Immature natural killer cell (primary cell): ENCODE data around the gene PCNT. TPM values are rescaled to one million over a fixed set of nuclear protein-coding genes. Genes with fewer than 3 reads are reported as not detected.
"Not testable (repeated sequence)": the region's sequence is repeated elsewhere in the genome, so short reads cannot be mapped to it uniquely, and the experiment has no call there.

Source experiments
- DNase-seq, 3 donors: peaks; one replicate each; pipeline ENCODE4 v3.0.0; 2022; ENCODE audit warnings: mixed read lengths in 1 of 3
- H3K27ac Mint-ChIP-seq, 6 donors: one replicate each; pipeline ENCODE4 v1.8.0; 2020; ENCODE audit warnings: mixed read lengths in 6 of 6, mild to moderate bottlenecking in 5 of 6, inconsistent platforms in 4 of 6, moderate library complexity in 3 of 6
- H3K27me3 Mint-ChIP-seq, 3 donors: one replicate each; pipeline ENCODE4 v1.8.0; 2020 to 2021; ENCODE audit warnings: low read depth in 3 of 3, mild to moderate bottlenecking in 3 of 3, mixed read lengths in 3 of 3, moderate library complexity in 3 of 3, inconsistent platforms in 1 of 3
- H3K36me3 Mint-ChIP-seq, 3 donors: one replicate each; pipeline ENCODE4 v1.8.0; 2020; ENCODE audit warnings: mixed read lengths in 3 of 3, inconsistent platforms in 2 of 3, mild to moderate bottlenecking in 2 of 3
- H3K4me1 Mint-ChIP-seq, 2 donors: one replicate each; pipeline ENCODE4 v1.8.0; 2020; ENCODE audit warnings: inconsistent platforms in 2 of 2, mild to moderate bottlenecking in 2 of 2, mixed read lengths in 2 of 2, moderate library complexity in 1 of 2
- H3K4me3 Mint-ChIP-seq, 5 donors: one replicate each; pipeline ENCODE4 v1.8.0; 2020; ENCODE audit warnings: mild to moderate bottlenecking in 5 of 5, mixed read lengths in 5 of 5, inconsistent platforms in 3 of 5, moderate library complexity in 3 of 5
- H3K9me3 Mint-ChIP-seq, 6 donors: one replicate each; pipeline ENCODE4 v1.8.0; 2020; ENCODE audit warnings: mild to moderate bottlenecking in 6 of 6, mixed read lengths in 6 of 6, inconsistent platforms in 4 of 6, moderate library complexity in 3 of 6
- polyA plus RNA-seq, 3 donors: library from polyadenylated mRNA; unstranded; fragments of 300-500 nt; fragmentation: Illumina TruSeq; gene quantifications; one replicate each; pipeline ENCODE4 v1.2.3, GENCODE V29; 2021

Gene PCNT
- polyA plus RNA-seq, 3 donors from 2014 or later, result 2.9 to 47.0 (median 6.5) TPM

DNA sequence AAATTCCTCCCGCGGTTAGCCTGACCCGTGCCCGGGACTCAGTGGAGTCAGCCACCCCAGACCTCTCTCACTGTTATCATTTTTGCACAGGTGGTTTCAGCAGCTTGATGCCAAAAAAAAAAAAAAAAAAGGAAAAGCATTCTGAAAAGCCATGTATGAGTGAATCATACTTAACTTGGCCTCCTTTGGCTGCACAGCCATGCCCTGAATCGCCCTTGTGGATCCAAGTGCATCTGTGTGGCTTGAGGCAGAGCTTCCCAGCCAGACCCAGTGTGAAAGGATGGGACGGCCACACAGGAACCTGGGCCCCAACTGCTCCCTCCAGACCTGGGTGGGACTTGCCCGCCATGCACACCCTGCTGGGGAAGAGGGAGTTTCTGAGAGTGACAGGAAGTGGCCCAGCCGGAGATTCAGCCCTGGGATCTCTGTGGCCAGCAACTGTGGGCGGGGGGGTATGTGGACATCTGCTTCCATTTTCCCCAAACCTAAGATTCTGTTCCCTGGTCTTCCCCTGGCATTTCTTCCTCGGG, 29.2 kb upstream of the PCNT start:
- H3K27me3 Mint-ChIP-seq, result peaks cover 0 to 5% (median 3%) of the 10 kb centered on the region in 3 donors
- H3K27ac Mint-ChIP-seq, result peak overlapping the region in 4 of 6 donors; percentile 22 to 57 (median 28)

DNA sequence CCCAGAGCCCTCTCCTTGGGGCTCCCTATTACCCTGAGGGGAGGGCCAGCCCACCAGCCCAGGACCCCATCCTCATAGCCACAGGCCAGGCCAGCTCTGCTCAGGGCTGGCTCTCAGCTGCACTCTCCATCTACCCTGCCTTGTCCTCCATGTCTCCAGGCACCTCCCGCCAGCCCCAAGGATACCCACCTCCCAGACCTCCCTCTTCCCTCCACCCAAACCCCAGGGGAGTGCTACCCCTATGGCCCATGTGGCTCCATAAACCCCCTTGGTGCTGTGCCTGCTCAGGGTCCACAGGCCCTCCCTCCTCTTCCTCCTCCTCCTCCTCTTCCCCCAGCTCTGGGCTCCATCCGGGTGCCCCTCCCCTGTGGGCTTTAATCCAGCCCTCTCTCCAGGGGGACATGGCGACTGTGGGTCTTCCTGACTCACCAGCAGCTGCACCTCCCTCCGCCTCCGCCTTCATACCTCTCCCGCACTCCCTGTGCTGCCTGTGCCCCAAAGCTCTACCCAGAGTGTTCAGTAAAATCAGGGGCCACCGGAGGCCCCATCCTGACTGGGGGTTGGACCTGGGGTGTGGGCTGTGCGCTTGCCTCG, 28.7 kb upstream of the PCNT start:
- Mint-ChIP-seq H3K9me3 (no peaks in the 10 kb centered on the region), H3K27ac (peak overlapping the region in 3 of 6 donors; percentile 22 to 57 (median 23)), H3K27me3 (peaks cover 0 to 5% (median 3%) of the 10 kb centered on the region in 3 donors), H3K4me3 (no peak overlapping the region), H3K4me1 (peaks cover 8 to 15% of the 10 kb centered on the region in 2 donors), H3K36me3 (peaks cover 0 to 11% (median 9%) of the 10 kb centered on the region in 3 donors)
- DNase-seq, result no peak

More for the DNA sequence above, 29.2 kb upstream of the PCNT start:
- Mint-ChIP-seq H3K9me3 (no peaks in the 10 kb centered on the region), H3K4me1 (peaks cover 8 to 17% of the 10 kb centered on the region in 2 donors), H3K4me3 (no peak overlapping the region), H3K36me3 (peaks cover 0 to 14% (median 11%) of the 10 kb centered on the region in 3 donors)
- DNase-seq, result no peak

DNA sequence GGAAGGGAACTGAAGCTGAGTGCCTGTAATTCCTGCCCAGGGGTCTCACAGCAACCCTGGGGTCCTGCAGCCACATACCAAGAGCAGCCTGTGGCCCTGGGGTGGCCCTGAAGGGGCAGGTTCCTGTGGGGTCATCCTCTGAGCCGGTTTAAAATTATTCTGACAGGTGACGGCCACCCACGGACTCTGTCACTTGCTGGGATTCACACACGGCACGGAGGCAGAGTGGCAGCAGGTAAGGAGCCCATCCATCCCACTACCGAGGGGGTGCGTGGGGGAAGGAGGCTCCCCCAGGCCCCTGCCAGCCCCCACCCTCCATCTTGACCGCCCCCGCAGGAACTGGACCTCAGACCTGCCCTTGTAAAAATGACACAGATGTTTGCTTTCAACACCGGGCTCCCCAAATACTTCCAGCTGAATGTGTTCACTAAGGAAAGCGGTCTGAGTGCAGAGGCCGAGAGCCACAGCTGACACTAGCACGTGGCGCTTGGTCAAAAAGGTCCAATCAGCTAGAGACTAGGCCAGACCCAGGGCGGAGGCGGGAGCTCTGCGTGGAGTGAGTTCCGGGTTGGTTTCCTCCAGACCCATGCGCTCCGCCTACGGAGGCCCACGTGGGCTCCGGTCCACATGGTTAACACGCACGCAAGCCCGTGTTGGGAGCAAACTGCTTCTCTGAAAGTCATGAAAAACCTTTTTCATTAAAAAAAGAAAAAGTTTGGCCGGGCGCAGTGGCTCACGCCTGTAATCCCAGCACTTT, 27.8 kb upstream of the PCNT start:
- Mint-ChIP-seq H3K4me3 (peak overlapping the region in 4 of 5 donors; percentile 64 to 84 (median 78)), H3K27ac (peak overlapping the region in 5 of 6 donors; percentile 76 to 95 (median 83)), H3K4me1 (peaks cover 8 to 15% of the 10 kb centered on the region in 2 donors), H3K36me3 (peaks cover 0 to 13% (median 11%) of the 10 kb centered on the region in 3 donors), H3K27me3 (peaks cover 0 to 5% (median 3%) of the 10 kb centered on the region in 3 donors), H3K9me3 (no peaks in the 10 kb centered on the region)
- peak in 2 of 3 donors; percentile 58 to 78 for DNase-seq

DNA sequence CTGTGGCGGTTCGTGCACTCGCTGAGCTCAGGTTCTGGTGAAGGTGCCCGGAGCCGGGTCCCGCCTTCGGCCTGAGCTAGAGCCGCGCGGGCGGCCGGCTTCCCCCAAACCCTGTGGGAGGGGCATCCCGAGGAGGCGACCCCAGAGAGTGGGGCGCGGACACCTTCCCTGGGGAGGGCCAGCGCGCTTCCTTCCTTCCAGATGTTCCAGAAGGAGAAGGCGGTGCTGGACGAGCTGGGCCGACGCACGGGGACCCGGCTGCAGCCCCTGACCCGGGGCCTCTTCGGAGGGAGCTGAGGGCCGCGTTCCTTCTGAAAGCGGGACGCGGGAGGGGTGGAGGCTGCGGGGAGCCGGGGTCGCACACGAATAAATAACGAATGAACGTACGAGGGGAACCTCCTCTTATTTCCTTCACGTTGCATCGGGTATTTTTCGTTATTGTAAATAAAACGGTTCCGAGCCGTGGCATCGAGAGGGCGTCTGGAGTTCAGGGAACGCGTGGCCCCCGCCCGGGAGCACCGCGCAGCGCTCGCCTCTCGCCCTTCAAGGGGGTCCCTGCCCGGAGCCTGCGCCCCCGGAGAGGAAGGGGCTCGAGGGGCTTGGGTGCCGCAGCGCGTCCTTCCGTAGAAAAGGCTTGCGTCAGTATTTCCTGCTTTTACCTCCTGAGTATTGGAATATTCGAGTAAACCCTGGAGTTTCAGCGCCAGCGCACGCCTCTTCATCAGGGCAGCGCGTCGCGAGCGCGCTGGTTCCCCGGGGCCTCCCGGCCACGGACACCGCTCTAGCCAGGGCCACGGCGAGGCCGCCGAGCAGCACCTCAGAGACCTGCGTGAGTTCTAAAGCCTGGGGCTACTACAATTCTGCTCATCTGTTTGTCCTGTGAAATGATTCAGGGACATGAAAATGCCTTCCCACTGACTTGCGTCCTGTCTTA, 26.4 kb upstream of the PCNT start:
- Mint-ChIP-seq H3K4me1 (peaks cover 8 to 15% of the 10 kb centered on the region in 2 donors), H3K4me3 (peak overlapping the region; percentile 52 to 83 (median 80)), H3K36me3 (peaks cover 0 to 4% (median 0%) of the 10 kb centered on the region in 3 donors), H3K9me3 (no peaks in the 10 kb centered on the region), H3K27me3 (peaks cover 0 to 7% (median 3%) of the 10 kb centered on the region in 3 donors), H3K27ac (peak overlapping the region in 2 of 6 donors; percentile 79 to 88)
- peak in 1 of 3 donors; percentile 6 for DNase-seq

DNA sequence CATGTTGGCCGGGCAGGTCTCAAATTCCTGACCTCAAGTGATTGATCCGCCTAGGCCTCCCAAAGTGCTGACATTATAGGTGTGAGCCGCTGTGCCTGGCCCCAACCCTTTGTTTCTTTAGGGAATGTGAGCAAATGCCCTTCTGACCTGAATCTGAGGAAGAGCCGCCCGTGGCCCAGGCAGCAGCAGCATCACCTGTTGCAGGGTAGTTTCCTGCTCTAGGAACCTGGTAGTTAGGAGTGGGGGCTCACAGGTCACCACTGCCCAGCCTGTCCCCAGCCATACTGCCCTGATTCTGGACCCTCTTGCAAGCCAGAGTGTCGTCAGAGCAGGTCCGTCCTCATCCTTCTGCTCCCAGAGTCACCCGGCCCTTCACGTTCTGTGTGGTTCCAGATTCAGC, 24.8 kb upstream of the PCNT start:
- H3K4me3 Mint-ChIP-seq, result peak overlapping the region in 2 of 5 donors; percentile 30 to 38
- peaks cover 8 to 15% of the 10 kb centered on the region in 2 donors for H3K4me1 Mint-ChIP-seq
- no peak for DNase-seq
- peaks cover 0 to 7% (median 3%) of the 10 kb centered on the region in 3 donors for H3K27me3 Mint-ChIP-seq
- peak overlapping the region in 1 of 6 donors; percentile 58 for H3K27ac Mint-ChIP-seq
- H3K36me3 Mint-ChIP-seq, result peaks cover 0 to 4% (median 3%) of the 10 kb centered on the region in 3 donors
- H3K9me3 Mint-ChIP-seq, result no peaks in the 10 kb centered on the region

DNA sequence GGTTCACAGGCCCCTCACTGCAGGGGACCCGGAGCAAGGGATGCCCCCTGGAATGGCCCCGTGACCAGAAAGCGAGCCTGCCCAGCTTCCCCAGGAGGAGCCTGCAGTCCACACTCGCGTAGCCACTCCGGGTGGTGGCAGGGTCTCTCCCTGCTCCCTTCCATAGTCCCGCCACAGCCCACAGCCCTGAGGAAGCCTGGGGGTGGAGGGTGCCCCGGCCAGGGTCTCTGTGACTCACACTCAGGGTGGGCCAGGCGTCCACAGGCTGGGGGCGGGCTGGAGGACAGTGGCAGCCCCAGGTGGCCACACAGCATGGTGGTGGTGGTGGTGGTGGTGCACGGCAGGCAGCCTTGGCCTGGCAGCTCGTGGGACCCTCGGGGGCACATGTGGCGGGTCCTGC, 22.2 kb upstream of the PCNT start:
- H3K27me3 Mint-ChIP-seq, result peaks cover 0 to 6% (median 2%) of the 10 kb centered on the region in 3 donors
- no peak overlapping the region for H3K4me3 Mint-ChIP-seq
- H3K36me3 Mint-ChIP-seq, result peaks cover 0 to 10% (median 9%) of the 10 kb centered on the region in 3 donors
- H3K4me1 Mint-ChIP-seq, result peaks cover 0 to 13% of the 10 kb centered on the region in 2 donors
- H3K27ac Mint-ChIP-seq, result no peak overlapping the region
- DNase-seq, result no peak
- H3K9me3 Mint-ChIP-seq, result no peaks in the 10 kb centered on the region

DNA sequence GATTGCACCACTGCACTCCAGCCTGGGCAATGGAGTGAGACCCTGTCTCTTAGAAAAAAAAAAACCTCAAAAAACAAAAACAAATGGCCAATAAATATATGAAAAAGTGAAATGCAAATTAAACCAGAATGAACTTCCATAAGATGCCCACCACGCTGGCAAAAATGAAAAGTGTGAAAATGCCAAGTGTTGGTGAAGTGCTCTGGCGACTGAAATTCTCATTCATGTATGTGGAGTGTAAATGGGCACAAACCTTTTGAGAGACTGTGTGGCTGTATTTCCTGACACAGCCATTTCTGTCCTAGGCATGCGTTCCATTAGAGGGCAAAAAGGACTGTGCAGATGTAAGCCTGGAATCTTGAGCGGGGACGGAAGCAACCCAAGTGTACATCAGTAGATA, 19.5 kb upstream of the PCNT start:
- Mint-ChIP-seq H3K27me3 (peaks cover 0 to 4% (median 2%) of the 10 kb centered on the region in 3 donors), H3K4me3 (peak overlapping the region in 2 of 5 donors; percentile 0 to 40), H3K9me3 (no peaks in the 10 kb centered on the region), H3K27ac (peak overlapping the region in 4 of 6 donors; percentile 70 to 96 (median 79)), H3K4me1 (peaks cover 0 to 5% of the 10 kb centered on the region in 2 donors), H3K36me3 (peaks cover 0 to 13% (median 9%) of the 10 kb centered on the region in 3 donors)
- DNase-seq, result no peak

DNA sequence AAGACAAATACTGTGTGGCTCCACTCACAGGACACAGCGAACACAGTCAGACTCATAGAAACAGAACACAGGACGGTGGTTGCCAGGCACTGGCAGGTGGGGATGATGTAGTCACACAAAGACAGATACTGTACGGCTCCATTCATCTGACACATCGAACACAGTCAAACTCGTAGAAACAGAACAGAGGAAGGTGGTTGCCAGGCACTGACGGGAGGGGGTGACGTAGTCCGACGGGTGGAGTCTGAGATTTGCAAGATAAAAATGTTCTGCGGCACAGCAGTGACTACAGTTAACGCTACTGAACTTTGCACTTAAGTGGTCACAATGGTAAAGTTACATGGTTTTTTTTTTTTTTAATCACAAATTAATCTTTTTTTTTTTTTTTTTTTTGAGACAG, 19.0 kb upstream of the PCNT start:
- peak overlapping the region in 5 of 6 donors; percentile 1 to 96 (median 77) for H3K27ac Mint-ChIP-seq
- peaks cover 0 to 13% (median 9%) of the 10 kb centered on the region in 3 donors for H3K36me3 Mint-ChIP-seq

DNA sequence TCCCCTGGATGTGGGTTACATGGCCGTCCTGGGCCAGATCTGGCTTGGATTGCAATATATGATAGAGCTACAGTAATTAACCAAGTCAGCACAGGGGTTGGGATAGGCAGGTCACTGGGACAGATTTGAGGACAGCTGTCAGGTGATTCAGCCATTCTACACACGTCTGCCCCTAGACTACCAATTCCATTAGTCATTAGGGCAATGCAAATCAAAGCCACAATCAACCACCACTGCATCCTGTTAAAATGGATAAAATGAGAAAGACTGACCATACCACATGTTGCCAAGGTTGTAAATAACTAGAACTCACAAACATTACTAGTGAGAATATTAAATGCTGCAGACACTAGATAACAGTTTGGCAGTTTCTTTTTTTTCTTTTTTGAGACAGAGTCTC, 16.3 kb upstream of the PCNT start:
- Mint-ChIP-seq H3K27me3 (peaks cover 0 to 3% (median 2%) of the 10 kb centered on the region in 3 donors), H3K36me3 (peaks cover 0 to 18% (median 4%) of the 10 kb centered on the region in 3 donors), H3K27ac (peak overlapping the region in 1 of 6 donors; percentile 26), H3K4me3 (no peak overlapping the region), H3K4me1 (peaks cover 0 to 5% of the 10 kb centered on the region in 2 donors), H3K9me3 (no peaks in the 10 kb centered on the region)
- no peak for DNase-seq

More for the DNA sequence above, 19.0 kb upstream of the PCNT start:
- peak; percentile 32 to 82 (median 36) for DNase-seq
- Mint-ChIP-seq H3K27me3 (peaks cover 0 to 4% (median 2%) of the 10 kb centered on the region in 3 donors), H3K4me3 (peak overlapping the region in 2 of 5 donors; percentile 0 to 40), H3K9me3 (no peaks in the 10 kb centered on the region), H3K4me1 (peaks cover 0 to 5% of the 10 kb centered on the region in 2 donors)

DNA sequence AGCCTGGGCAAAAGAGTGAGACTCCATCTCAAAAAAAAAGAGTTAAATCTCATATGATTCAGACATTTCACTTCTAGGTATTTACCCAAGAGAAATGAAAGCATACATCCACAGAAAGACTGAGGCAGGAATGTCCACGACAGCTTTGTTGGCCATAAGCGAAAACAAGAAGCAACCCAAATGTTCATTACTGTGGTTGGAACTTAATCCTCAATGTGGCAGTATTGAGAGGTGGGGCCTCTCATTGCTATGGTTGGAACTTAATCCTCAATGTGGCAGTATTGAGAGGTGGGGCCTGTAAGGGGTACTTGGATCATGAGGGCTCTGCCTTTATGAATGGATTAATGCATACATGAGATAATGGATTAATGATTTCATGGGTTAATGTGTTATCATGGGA, 15.5 kb upstream of the PCNT start:
- no peak for DNase-seq
- Mint-ChIP-seq H3K27ac (no peak overlapping the region), H3K36me3 (peaks cover 0 to 18% (median 4%) of the 10 kb centered on the region in 3 donors), H3K4me3 (no peak overlapping the region), H3K4me1 (peaks cover 0 to 5% of the 10 kb centered on the region in 2 donors), H3K27me3 (peaks cover 0 to 3% (median 2%) of the 10 kb centered on the region in 3 donors), H3K9me3 (no peaks in the 10 kb centered on the region)

DNA sequence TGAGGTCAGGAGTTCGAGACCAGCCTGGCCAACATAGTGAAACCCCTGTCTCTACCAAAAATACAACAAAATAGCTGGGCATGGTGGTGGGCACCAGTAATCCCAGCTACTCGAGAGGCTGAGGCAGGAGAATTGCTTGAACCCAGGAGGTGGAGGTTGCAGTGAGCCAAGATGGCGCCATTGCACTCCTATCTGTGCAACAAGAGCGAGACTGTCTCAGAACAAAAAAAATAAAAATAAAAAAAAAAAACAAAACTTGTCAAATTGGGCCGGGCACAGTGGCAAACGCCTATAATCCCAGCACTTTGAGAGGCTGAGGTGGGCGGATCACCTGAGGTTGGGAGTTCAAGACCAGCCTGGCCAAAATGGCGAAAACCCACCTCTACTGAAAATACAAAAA, 13.7 kb upstream of the PCNT start:
- not testable (repeated sequence) for H3K4me1 Mint-ChIP-seq, H3K9me3 Mint-ChIP-seq, H3K27ac Mint-ChIP-seq, DNase-seq, H3K27me3 Mint-ChIP-seq, H3K4me3 Mint-ChIP-seq
- peaks cover 0 to 11% (median 0%) of the 10 kb centered on the region in 3 donors for H3K36me3 Mint-ChIP-seq

DNA sequence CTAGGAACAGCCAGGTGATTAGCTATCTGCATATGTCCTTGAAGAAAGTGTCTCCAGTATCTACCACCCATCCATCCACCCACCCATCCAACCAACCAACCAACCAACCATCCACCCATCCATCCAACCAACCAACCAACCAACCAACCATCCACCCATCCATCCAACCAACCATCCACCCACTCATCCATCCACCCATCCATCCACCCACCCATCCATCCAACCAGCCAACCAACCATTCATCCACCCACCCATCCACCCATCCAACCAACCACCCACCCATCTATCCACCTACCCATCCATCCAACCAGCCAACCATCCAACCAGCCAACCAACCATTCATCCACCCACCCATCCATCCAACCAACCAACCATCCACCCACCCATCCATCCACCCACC, 12.4 kb upstream of the PCNT start:
- no peak overlapping the region for H3K27ac Mint-ChIP-seq
- no peak for DNase-seq

DNA sequence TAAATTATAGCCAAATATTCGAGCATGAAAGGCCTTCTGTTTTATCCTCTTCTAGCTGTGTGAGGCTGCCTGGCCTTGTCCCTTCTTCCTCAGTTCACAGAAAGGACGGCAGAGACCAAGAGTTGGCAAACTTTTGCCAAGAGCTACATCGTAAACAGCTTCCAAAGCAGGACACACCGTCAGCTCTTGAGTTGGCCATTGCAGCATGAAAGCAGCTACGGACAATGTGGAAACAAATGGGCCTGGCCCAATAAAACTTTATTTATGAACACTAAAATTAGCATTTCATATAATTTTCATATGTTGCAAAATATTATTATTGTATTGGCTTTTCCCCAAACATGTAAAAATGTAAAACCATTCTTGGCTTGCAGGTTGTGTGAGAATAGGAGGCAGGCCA, 11.0 kb upstream of the PCNT start:
- no peak for DNase-seq
- no peak overlapping the region for H3K27ac Mint-ChIP-seq
- peaks cover 0 to 8% (median 0%) of the 10 kb centered on the region in 3 donors for H3K36me3 Mint-ChIP-seq
- no peak overlapping the region for H3K4me3 Mint-ChIP-seq
- H3K27me3 Mint-ChIP-seq, result no peaks in the 10 kb centered on the region
- no peaks in the 10 kb centered on the region for H3K4me1 Mint-ChIP-seq
- peaks cover 0 to 2% (median 0%) of the 10 kb centered on the region in 6 donors for H3K9me3 Mint-ChIP-seq

More for the DNA sequence above, 12.4 kb upstream of the PCNT start:
- Mint-ChIP-seq H3K4me3 (no peak overlapping the region), H3K27me3 (no peaks in the 10 kb centered on the region), H3K9me3 (peaks cover 0 to 2% (median 0%) of the 10 kb centered on the region in 6 donors), H3K36me3 (peaks cover 0 to 11% (median 0%) of the 10 kb centered on the region in 3 donors), H3K4me1 (no peaks in the 10 kb centered on the region)
